ENCODE data around the gene PROK1.

Gene PROK1

GRCh38 chr1:110466646-110467280 lies 15.8 kb downstream of the PROK1 start:
- DNase-seq: no peak

- no peak for DNase-seq
Observed at GRCh38 chr1:110471131-110471530, 20.2 kb downstream of the PROK1 start.

GRCh38 chr1:110472546-110472945 lies 21.6 kb downstream of the PROK1 start:
- no peak for DNase-seq

- no peak for DNase-seq
Observed at GRCh38 chr1:110474444-110474843, 23.5 kb downstream of the PROK1 start.

- no peak for DNase-seq
Observed at GRCh38 chr1:110475362-110476027, 24.5 kb downstream of the PROK1 start.

- no peak for DNase-seq
Observed at GRCh38 chr1:110476028-110476765, 25.2 kb downstream of the PROK1 start.

- no peak for DNase-seq
Observed at GRCh38 chr1:110477041-110477440, 26.1 kb downstream of the PROK1 start.

- DNase-seq: no peak
Observed at GRCh38 chr1:110477445-110477957, 26.6 kb downstream of the PROK1 start.

- DNase-seq: no peak
Observed at GRCh38 chr1:110477967-110478640, 27.2 kb downstream of the PROK1 start.

- no peak for DNase-seq
Observed at GRCh38 chr1:110478886-110479285, 27.9 kb downstream of the PROK1 start.

GRCh38 chr1:110480356-110481096 lies 29.6 kb downstream of the PROK1 start:
- DNase-seq: no peak

- DNase-seq: no peak
Observed at GRCh38 chr1:110481968-110482623, 31.1 kb downstream of the PROK1 start.

- no peak for DNase-seq
Observed at GRCh38 chr1:110482662-110483307, 31.8 kb downstream of the PROK1 start.

- DNase-seq: no peak
Observed at GRCh38 chr1:110483308-110483685, 32.3 kb downstream of the PROK1 start.

GRCh38 chr1:110484801-110485200 lies 33.9 kb downstream of the PROK1 start:
- no peak for DNase-seq

GRCh38 chr1:110485725-110486124 lies 34.8 kb downstream of the PROK1 start:
- DNase-seq: no peak

GRCh38 chr1:110487726-110488125 lies 36.8 kb downstream of the PROK1 start:
- DNase-seq: no peak

- no peak for DNase-seq
Observed at GRCh38 chr1:110488161-110488560, 37.2 kb downstream of the PROK1 start.

GRCh38 chr1:110488867-110489266 lies 37.9 kb downstream of the PROK1 start:
- DNase-seq: no peak

- no peak for DNase-seq
Observed at GRCh38 chr1:110489406-110489805, 38.5 kb downstream of the PROK1 start.

GRCh38 chr1:110489973-110490542 lies 39.1 kb downstream of the PROK1 start:
- no peak for DNase-seq

All from NCI-H510A treated with DMSO at 0.1 percent for 48 hours (cell line).